Spinal cord (tissue), 10 donors: ENCODE measurements around the gene EXOC6B. TPM values are rescaled to one million over a fixed set of nuclear protein-coding genes. Genes with fewer than 3 reads are reported as not detected.

Source experiments
- DNase-seq, 6 donors: peaks; one replicate each; pipeline versions ENCODE4 v3.0.0 to v3.0.0-alpha.2; 2013 to 2015; ENCODE audit warnings: low spot score in 6 of 6, low read depth in 4 of 6
- H3K27ac ChIP-seq: one replicate; pipeline ENCODE4 v1.5.1; 2013; ENCODE audit warnings: low read depth, low read length, control low read depth
- H3K27me3 ChIP-seq: one replicate; pipeline ENCODE4 v1.6.1; 2013; ENCODE audit warnings: low read length; ENCODE audit not compliant: control insufficient read depth, insufficient read depth
- H3K36me3 ChIP-seq: one replicate; pipeline ENCODE4 v1.6.1; 2013; ENCODE audit warnings: low read length; ENCODE audit not compliant: control insufficient read depth, insufficient read depth
- H3K4me1 ChIP-seq: one replicate; pipeline ENCODE4 v1.6.1; 2013; ENCODE audit warnings: low read length; ENCODE audit not compliant: control insufficient read depth, insufficient read depth
- H3K4me3 ChIP-seq: one replicate; pipeline ENCODE4 v1.5.1; 2013; ENCODE audit warnings: low read depth, low read length, control low read depth
- H3K9me3 ChIP-seq: one replicate; pipeline ENCODE4 v1.6.1; 2013; ENCODE audit warnings: low read length; ENCODE audit not compliant: control insufficient read depth, insufficient read depth
- WGBS: methylation state at CpG from one replicate; pipeline ENCODE4 v1.1.5; 2013; ENCODE audit warnings: missing lambda C conversion rate; ENCODE audit not compliant: insufficient coverage; 5-methylcytosine and 5-hydroxymethylcytosine counted together
- polyA plus RNA-seq, 2 donors: library from polyadenylated mRNA; unstranded; fragments of 120-200 nt; gene quantifications; one replicate each; pipeline ENCODE4 v1.2.1, GENCODE V29; 2013; ENCODE audit not compliant: insufficient read length in 2 of 2
- total RNA-seq, 2 donors: library from RNA; depleted of rRNA in 1 of 2; stranded (reverse); fragments of 120-200 nt in 1 of 2; fragments of >200 nt in 1 of 2; gene quantifications; one replicate each; pipeline versions ENCODE4 v1.2.3 to v1.2.4, GENCODE V29; 2013 to 2014
- donor health status: healthy.

The EXOC6B gene
- total and polyA plus RNA-seq, 4 donors = 29.4 to 76.8 (median 38.0) TPM

DNA sequence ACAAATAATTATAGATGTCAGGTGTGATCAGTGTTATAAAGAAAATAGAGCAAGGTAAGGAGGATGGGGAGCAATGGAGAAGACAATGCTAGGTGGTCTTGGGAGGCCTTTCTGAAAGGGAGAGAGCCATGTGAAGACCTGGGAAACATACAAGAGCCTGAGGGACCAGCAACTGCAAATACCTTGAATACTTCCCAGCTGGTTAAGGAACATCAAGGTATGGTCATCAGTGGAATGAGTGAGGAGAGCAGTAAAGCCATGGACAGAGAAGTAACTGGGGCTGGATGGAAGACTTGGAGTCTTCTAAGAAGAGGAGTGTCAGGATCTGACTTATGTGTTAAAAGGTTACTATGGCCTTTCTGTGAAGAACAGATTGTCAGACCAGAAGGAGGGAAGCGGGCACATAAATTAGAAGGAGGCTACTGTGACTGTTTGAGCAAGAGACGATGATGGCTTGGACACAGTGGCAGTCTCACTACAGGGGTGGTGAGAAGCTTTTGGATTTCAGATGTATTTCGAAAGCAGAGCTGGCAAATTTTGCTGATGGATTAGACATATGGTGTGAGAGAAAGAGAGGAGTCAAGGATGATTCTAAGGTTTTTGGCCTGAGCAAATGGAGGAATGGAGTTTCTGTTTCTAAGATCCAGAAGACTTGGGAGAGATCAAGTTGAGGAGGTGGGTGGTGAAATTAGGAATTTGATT lies 22.8 kb upstream of the EXOC6B start:
- 83% methylated on average over 3 of the region's 3 CpGs for WGBS
- no peak overlapping the region for H3K4me3 ChIP-seq
- H3K27me3 ChIP-seq = no peaks in the 10 kb centered on the region
- no peaks in the 10 kb centered on the region for H3K9me3 ChIP-seq
- no peaks in the 10 kb centered on the region for H3K4me1 ChIP-seq
- H3K36me3 ChIP-seq = no peaks in the 10 kb centered on the region
- no peak overlapping the region for H3K27ac ChIP-seq
- peak in 1 of 6 donors; percentile 15 for DNase-seq

DNA sequence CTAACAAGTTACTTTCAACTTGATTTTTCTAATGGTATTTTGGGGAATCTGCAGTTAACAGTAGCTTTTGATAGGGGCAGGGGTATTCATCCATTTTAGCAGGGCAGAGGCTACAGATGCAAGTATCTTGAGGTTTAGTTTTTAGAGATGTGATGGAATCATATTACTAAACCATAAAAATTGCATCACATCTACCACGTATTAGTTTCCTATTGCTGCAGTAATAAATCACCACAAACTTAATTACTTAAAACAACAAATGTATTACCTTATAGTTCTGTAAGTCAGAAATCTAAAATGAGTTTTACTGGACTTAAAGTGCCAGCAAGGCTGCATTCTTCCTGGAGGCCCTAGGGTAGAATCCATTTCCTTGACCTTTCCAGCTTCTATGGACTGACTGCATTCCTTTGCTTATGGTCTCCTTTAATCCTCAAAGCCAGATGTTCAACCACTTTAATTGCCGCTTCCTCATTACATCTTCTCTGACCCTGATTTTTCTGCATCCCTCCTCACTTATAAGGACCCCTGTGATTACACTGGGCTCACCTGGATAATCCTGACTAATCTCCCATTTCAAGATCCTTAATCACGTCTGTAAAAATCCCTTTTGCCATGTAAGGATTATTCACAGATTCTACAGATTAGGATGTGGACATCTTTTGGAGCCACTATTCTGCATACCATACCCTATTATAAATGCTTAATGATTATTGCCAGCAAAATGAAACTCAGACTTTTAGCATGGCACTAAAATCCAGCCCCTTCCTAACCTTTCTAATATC lies 21.9 kb upstream of the EXOC6B start:
- no peaks in the 10 kb centered on the region for H3K36me3 ChIP-seq
- no peak overlapping the region for H3K27ac ChIP-seq
- 93% methylated on average over 1 of the region's 3 CpGs for WGBS

DNA sequence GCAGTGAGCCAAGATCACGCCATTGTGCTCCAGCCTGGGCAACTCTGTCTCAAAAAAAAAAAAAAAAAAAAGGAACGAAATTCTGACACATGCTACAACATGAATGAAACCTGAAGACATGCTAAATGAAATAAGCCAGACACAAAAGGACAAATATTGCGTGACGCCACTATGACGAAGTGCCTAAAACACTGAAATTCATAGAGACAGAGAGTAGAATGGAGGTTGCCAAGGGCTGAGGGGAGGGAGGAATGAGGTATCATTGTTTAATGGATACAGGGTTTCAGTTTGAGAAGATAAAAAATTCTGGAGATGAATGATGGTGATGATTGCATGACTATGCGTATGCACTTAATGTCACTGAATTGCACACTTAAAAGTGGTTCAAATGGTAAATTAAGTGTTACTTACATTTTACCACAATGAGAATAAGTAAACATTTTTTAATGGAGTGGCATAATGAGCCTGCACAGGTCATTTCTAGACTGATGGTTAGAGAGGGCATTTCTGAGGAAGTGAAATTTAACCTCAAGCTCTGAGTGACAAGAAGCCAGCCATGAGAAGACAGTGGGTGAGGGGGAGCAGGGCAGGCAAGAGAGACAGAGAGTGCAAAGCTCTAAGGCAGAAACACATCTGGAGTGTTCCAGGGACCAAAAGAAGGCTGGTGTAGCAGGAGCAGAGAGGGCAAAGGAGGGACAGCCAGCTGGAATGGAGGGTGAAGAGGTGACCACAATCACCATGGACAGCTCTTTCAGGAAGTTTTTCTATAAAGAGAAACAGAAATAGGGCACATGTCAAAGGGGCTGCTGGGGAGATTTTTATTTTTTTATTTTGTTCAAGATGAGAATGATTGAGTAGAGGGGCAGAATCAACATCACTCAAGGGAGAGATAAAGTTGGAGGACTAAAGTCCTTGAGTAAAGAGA lies 20.6 kb upstream of the EXOC6B start:
- Histone ChIP-seq H3K27ac (no peak overlapping the region), H3K27me3 (no peaks in the 10 kb centered on the region), H3K4me1 (no peaks in the 10 kb centered on the region), H3K36me3 (no peaks in the 10 kb centered on the region), H3K9me3 (no peaks in the 10 kb centered on the region), H3K4me3 (no peak overlapping the region)
- WGBS = 88% methylated on average over 4 of the region's 6 CpGs
- DNase-seq = no peak

More for the DNA sequence above, 21.9 kb upstream of the EXOC6B start:
- no peaks in the 10 kb centered on the region for H3K9me3 ChIP-seq
- no peak overlapping the region for H3K4me3 ChIP-seq
- DNase-seq = no peak
- H3K27me3 ChIP-seq = no peaks in the 10 kb centered on the region
- H3K4me1 ChIP-seq = no peaks in the 10 kb centered on the region

DNA sequence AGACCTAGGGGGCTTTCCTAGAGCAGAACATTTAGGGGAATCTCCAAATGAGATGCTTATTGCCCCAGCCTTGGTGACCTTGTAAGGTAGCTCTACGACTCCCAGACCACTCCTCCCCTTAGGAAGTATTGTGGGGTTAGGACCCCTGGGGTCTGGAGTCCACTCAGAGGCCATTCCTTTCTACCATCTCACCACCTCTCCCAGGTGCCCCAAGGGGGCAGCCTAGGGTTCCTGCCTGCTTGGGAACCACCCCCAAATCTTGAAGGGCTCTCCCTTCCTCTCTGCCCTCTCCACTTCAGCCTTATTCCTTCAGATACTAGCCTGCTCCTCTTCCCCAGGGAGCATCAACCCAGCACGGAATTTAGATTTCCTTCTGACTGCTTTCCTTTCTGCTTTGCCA lies 17.5 kb upstream of the EXOC6B start:
- WGBS = no CpG with 5 or more reads among the region's 2 CpGs
- H3K27ac ChIP-seq = no peak overlapping the region
- H3K9me3 ChIP-seq = no peaks in the 10 kb centered on the region
- H3K4me3 ChIP-seq = no peak overlapping the region
- no peak for DNase-seq
- H3K36me3 ChIP-seq = no peaks in the 10 kb centered on the region
- no peaks in the 10 kb centered on the region for H3K27me3 ChIP-seq
- H3K4me1 ChIP-seq = no peaks in the 10 kb centered on the region

DNA sequence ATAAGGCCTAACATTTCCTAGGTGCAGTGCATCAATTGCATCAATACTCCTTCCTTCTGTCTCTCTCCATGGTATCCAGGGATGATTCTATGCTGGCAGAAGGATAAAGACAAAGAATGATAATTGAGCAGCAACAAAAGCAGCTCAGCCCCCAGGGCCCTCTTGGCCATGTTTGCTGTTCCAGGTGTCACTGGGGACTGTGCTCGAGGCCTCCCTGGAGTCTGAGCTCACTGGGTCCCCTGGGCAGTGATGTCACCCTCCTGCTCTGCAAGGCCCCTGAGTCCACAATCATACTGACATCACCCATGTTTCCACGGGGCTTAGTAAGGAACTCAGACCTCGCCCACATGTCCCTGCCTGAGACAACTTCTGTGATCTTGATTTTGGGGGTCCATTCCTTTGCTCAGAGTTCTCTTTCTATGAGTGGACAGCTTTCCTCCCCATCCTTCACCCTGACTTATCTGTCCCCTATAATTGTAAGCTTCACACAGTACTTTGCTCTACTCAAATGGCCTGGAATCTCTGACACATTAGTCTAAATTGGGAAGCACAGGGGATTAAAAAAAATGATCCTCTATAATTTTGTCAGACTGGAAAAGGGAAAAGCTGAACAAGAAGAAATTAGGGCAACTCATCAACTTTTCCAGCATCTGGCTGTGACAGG lies 15.8 kb upstream of the EXOC6B start:
- no peaks in the 10 kb centered on the region for H3K9me3 ChIP-seq
- no peak for DNase-seq
- 63% methylated on average over 3 of the region's 3 CpGs for WGBS
- H3K27ac ChIP-seq = no peak overlapping the region
- H3K27me3 ChIP-seq = no peaks in the 10 kb centered on the region
- H3K4me3 ChIP-seq = no peak overlapping the region
- no peaks in the 10 kb centered on the region for H3K4me1 ChIP-seq
- H3K36me3 ChIP-seq = no peaks in the 10 kb centered on the region

DNA sequence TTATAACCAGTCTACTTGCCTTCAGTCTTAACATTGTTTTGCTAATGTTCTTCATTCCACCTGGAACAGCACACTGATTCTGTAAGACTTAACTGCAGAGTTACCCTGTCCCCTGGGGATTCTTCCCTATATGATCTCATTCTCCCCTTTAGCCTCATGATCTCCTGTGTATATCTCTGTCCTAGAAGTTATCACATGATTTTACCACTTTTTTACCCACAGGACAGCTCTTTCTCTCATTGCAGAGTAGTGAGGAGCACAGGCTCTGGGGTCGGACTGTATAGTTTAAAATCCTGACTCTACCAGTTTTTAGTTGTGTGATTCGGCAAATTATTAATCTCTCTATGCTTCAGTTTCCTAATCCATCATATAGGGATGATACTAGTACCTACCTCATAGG lies 14.2 kb upstream of the EXOC6B start:
- H3K27me3 ChIP-seq = no peaks in the 10 kb centered on the region
- no peaks in the 10 kb centered on the region for H3K9me3 ChIP-seq
- no peak overlapping the region for H3K27ac ChIP-seq
- H3K36me3 ChIP-seq = no peaks in the 10 kb centered on the region
- no peak overlapping the region for H3K4me3 ChIP-seq
- no CpG with 5 or more reads among the region's 2 CpGs for WGBS
- no peaks in the 10 kb centered on the region for H3K4me1 ChIP-seq
- DNase-seq = no peak

DNA sequence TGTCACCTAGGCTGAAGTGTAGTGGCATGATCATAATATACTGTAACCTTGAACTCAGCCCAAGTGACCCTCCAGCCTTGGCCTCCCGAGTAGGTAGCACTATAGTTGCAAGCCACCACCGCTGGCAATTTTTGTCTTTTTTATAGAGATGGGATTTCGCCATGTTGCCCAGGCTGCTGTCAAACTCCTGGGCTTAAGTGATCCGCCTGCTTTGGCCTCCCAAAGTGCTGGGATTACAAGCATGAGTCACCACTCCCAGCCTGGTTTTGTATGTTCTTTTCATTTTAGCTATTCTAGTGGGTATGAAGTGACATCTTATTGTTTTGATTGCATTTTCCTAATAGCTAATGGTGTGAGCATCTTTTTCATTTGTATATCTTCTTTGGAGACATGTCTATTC lies 11.3 kb upstream of the EXOC6B start:
- WGBS = 100% methylated on average over 1 of the region's 4 CpGs
- Histone ChIP-seq H3K27me3 (no peaks in the 10 kb centered on the region), H3K27ac (no peak overlapping the region), H3K36me3 (no peaks in the 10 kb centered on the region), H3K9me3 (no peaks in the 10 kb centered on the region), H3K4me1 (no peaks in the 10 kb centered on the region), H3K4me3 (no peak overlapping the region)
- DNase-seq = no peak

DNA sequence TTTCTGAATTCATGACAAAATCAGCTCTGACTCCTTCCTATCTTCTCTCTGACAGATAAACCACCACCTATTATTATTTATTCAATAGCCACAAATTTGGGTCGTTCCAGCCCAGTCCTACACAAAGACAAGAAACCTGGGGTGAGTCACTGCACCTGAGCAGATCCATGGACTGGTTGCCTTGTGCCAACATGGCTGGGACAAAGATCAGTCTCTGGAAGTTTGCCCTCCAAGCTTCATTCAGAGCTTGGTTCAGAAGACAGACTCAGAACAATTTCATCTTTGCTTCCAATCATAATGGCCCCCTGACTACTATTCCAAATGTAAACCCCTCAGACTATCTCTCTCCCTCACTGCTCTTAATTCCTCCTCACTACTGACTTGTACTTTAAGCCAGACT lies 9.6 kb upstream of the EXOC6B start:
- Histone ChIP-seq H3K9me3 (no peaks in the 10 kb centered on the region), H3K4me3 (no peak overlapping the region), H3K36me3 (no peaks in the 10 kb centered on the region), H3K27ac (no peak overlapping the region), H3K27me3 (no peaks in the 10 kb centered on the region), H3K4me1 (no peaks in the 10 kb centered on the region)
- DNase-seq = no peak
- WGBS = 70% methylated on average over 1 of the region's 1 CpG

DNA sequence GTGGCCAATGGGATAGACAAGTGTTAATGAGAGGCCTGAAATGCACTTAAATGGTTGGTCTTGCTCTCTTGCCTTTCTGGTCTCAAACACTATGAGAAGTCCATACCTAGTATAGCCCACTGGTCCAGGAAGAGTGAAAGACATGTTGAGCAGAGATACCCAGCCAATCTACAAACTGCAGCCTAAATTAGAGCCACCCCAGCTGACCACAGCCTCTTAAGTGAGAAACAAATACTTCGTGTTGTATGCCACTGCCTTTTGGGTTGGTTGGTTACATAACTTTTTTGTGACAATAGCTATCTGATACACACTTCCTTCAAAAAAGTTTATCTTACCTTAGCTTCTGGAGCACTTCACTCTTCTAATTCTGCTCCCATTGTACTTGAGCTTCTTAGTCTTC lies 8.8 kb upstream of the EXOC6B start:
- H3K4me3 ChIP-seq = no peak overlapping the region
- no peaks in the 10 kb centered on the region for H3K36me3 ChIP-seq
- H3K27me3 ChIP-seq = peaks cover 2% of the 10 kb centered on the region
- DNase-seq = no peak
- H3K4me1 ChIP-seq = no peaks in the 10 kb centered on the region
- no peaks in the 10 kb centered on the region for H3K9me3 ChIP-seq
- no CpG with 5 or more reads among the region's 1 CpG for WGBS
- no peak overlapping the region for H3K27ac ChIP-seq
